Stimulated activated CD4-positive, alpha-beta T cell treated with anti-CD3 and anti-CD28 coated beads, TNF-alpha, amount 100 ng/mL, for 48 hours (primary cell): ENCODE measurements around the gene C11orf68.

Source experiments
- DNase-seq, 3 donors: peaks; one replicate each; pipeline ENCODE4 v3.0.0-alpha.2; 2020; ENCODE audit warnings: low read depth in 3 of 3

C11orf68 gene

GRCh38 chr11:65872586-65873317 is 46.1 kb downstream of the C11orf68 start, which contains the start of gene EFEMP2:
Gene EFEMP2, minus strand, starts transcription at chr11:65872800. Its CDS starts 446 bp downstream, at chr11:65872354.
- DNase-seq, result no peak

- DNase-seq, result no peak
Measured at GRCh38 chr11:65871811-65872548, 46.9 kb downstream of the C11orf68 start.

- DNase-seq, result no peak
Measured at GRCh38 chr11:65870706-65871681, 47.9 kb downstream of the C11orf68 start.

GRCh38 chr11:65870307-65870658 is 48.6 kb downstream of the C11orf68 start:
- no peak for DNase-seq

GRCh38 chr11:65869643-65870306 is 49.1 kb downstream of the C11orf68 start:
- DNase-seq, result no peak

- DNase-seq, result no peak
Measured at GRCh38 chr11:65868907-65869306, 50.0 kb downstream of the C11orf68 start.

- DNase-seq, result no peak
Measured at GRCh38 chr11:65868076-65868667, 50.7 kb downstream of the C11orf68 start.

GRCh38 chr11:65867284-65868071 is 51.4 kb downstream of the C11orf68 start:
- no peak for DNase-seq
